Measurements from ENCODE around the gene UTF1. TPM values are rescaled to one million over a fixed set of nuclear protein-coding genes. Genes with fewer than 3 reads are reported as not detected.

Gene UTF1
- total and polyA plus RNA-seq, 2 experiments from 2014 or later, result not detected

DNA sequence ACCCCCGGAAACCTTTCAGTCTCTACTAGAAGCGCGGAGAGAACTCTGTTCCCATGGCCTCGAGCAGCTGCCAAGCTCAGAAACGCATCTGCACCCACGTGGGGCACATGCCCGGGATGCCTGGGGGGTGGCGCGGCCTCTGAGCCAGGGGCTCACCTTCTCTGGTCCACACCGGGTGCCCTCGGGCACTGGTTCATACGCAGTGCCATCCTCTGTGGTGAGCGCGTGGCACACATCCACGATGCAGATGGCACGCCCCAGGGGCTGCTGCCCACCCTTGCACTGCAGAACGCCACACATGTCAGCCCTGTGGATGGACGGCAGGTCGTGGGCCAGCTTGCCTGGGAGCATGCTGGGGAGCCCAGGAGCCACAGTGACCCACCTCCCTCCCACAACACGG, 40.2 kb downstream of the UTF1 start:
- H3K4me3 ChIP-seq, result no peak overlapping the region
- no peaks in the 10 kb centered on the region for H3K27me3 ChIP-seq
- DNase-seq (ENCODE audit: low read depth in 1 of 2, low spot score in 1 of 2), result no peak
- no peak for TF ChIP-seq CTCF (IDR thresholded peaks at IDR 0.05; ENCODE audit: low read depth, low read length)
- H3K4me1 ChIP-seq (ENCODE audit: low read depth), result peaks cover 6% of the 10 kb centered on the region
- no peaks in the 10 kb centered on the region for H3K9me3 ChIP-seq (ENCODE audit: low read depth)
- no peak overlapping the region for H3K27ac ChIP-seq
- H3K36me3 ChIP-seq, result no peaks in the 10 kb centered on the region

- no peak for TF ChIP-seq CTCF (IDR thresholded peaks at IDR 0.05; ENCODE audit: low read depth, low read length)
- Histone ChIP-seq H3K27ac (no peak overlapping the region), H3K27me3 (peaks cover under 1% of the 10 kb centered on the region), H3K9me3 (ENCODE audit: low read depth) (no peaks in the 10 kb centered on the region), H3K4me3 (no peak overlapping the region), H3K4me1 (ENCODE audit: low read depth) (peaks cover 12% of the 10 kb centered on the region), H3K36me3 (no peaks in the 10 kb centered on the region)
- DNase-seq (ENCODE audit: low read depth in 1 of 2, low spot score in 1 of 2), result no peak
Measured at GRCh38 chr10:133270773-133271297, 40.8 kb downstream of the UTF1 start.

- peaks cover 21% of the 10 kb centered on the region for H3K4me1 ChIP-seq (ENCODE audit: low read depth)
- no peak for DNase-seq (ENCODE audit: low read depth in 1 of 2, low spot score in 1 of 2)
- no peak overlapping the region for H3K27ac ChIP-seq
- H3K4me3 ChIP-seq, result no peak overlapping the region
- no peak for TF ChIP-seq CTCF (IDR thresholded peaks at IDR 0.05; ENCODE audit: low read depth, low read length)
- no peaks in the 10 kb centered on the region for H3K36me3 ChIP-seq
- H3K9me3 ChIP-seq (ENCODE audit: low read depth), result no peaks in the 10 kb centered on the region
- peaks cover 9% of the 10 kb centered on the region for H3K27me3 ChIP-seq
Measured at GRCh38 chr10:133271521-133272300, 41.7 kb downstream of the UTF1 start.

DNA sequence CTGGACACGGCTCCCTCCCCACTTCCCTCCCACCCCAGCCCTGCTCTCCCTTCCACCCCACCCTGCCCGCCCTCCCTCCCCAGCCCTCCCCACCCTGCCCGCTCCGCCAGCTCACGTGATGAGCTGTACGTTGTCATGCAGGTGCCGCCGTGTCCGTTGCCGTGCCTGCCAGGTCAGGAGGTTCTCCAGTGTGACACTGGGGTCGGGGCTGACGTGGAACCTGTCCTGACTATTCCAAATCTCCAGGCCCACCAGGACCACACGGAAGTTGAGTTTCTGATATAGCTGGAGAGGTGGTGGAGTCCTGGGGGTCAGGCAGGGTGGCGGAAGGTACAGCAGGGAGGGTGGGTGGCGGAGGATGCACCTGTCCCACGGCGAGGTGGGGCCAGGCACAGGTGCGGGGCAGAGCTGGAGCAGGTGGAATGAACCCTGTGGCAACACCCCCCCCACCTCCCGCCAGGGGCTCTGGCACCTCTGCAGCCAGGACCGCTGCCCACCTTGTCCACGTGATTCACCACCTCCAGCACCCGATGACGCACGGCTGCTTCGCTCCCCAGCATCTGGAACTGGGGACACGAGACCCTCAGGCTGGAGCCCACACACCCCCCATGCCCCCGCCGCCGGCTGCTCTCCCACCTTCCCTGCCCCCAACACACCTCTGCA, 42.4 kb downstream of the UTF1 start:
- Histone ChIP-seq H3K27ac (no peak overlapping the region), H3K9me3 (ENCODE audit: low read depth) (no peaks in the 10 kb centered on the region), H3K27me3 (peaks cover 9% of the 10 kb centered on the region), H3K36me3 (no peaks in the 10 kb centered on the region), H3K4me1 (ENCODE audit: low read depth) (peaks cover 24% of the 10 kb centered on the region), H3K4me3 (no peak overlapping the region)
- DNase-seq (ENCODE audit: low read depth in 1 of 2, low spot score in 1 of 2), result no peak
- TF ChIP-seq CTCF (IDR thresholded peaks at IDR 0.05; ENCODE audit: low read depth, low read length), result no peak

DNA sequence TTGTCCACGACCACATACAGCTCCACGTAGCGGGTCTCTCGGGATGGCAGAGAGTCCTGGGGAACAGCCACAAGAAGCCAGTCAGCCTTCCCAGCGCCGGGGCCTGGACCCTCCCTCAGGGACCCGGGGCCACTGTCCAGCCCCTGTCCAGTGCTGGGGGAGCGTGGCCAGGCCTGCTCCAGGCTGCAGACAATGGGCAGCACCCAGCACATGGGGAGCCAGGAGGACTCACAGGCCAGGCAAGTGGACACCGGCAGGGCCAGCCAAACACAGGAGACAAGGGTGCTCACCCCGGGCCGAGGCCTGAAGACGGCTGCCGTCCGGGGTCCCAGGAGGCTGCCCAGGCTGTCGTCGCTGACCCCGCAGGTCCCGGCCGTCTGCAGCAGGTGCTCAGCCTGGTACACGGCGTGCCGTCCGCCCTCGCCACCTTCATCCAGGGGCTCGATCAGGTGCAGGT, 43.0 kb downstream of the UTF1 start:
- no peaks in the 10 kb centered on the region for H3K9me3 ChIP-seq (ENCODE audit: low read depth)
- no peak overlapping the region for H3K27ac ChIP-seq
- no peak for TF ChIP-seq CTCF (IDR thresholded peaks at IDR 0.05; ENCODE audit: low read depth, low read length)
- H3K36me3 ChIP-seq, result no peaks in the 10 kb centered on the region
- H3K27me3 ChIP-seq, result peaks cover 9% of the 10 kb centered on the region
- DNase-seq (ENCODE audit: low read depth in 1 of 2, low spot score in 1 of 2), result no peak
- peaks cover 24% of the 10 kb centered on the region for H3K4me1 ChIP-seq (ENCODE audit: low read depth)
- no peak overlapping the region for H3K4me3 ChIP-seq
